A673 (cell line): ENCODE measurements around the gene PRR35. TPM values are rescaled to one million over a fixed set of nuclear protein-coding genes. Genes with fewer than 3 reads are reported as not detected.

Experiments used
- BruUV-seq: library from RNA; stranded (reverse); fragments of 400-500 nt; replicated peaks from 2 replicates; lab custom pipeline; 2021; lab: Mats Ljungman, UMichigan
- CTCF ChIA-PET: fragments of 300-600 bp; sonication (Branson Sonifier 250); formaldehyde crosslinking; loops from one replicate; lab custom pipeline; 2022; ENCODE audit warnings: antibody characterized with exemption; lab: Charles Lee
- POLR2A ChIA-PET: fragments of 300-600 bp; sonication (Branson Sonifier 250); formaldehyde crosslinking; loops from one replicate; lab custom pipeline; 2022; ENCODE audit warnings: antibody characterized with exemption; ENCODE audit not compliant: low non-redundant PET; lab: Charles Lee
- DNase-seq: peaks from one replicate; pipeline ENCODE4 v3.0.0-alpha.2; 2015; ENCODE audit warnings: low spot score
- H3K27ac ChIP-seq: fragments of 200-600 bp; sonication (generic); 2 replicates; pipeline ENCODE4 v1.5.1; 2016; ENCODE audit warnings: mixed run types, low read depth, mild to moderate bottlenecking, mixed read lengths, antibody characterized with exemption, low read length; ENCODE audit not compliant: poor library complexity, severe bottlenecking
- H3K27me3 ChIP-seq: fragments of 200-600 bp; sonication (generic); replicated peaks from 2 replicates; pipeline ENCODE4 v1.6.1; 2017; ENCODE audit warnings: mixed run types, low read depth, mild to moderate bottlenecking, mixed read lengths, antibody characterized with exemption, low read length; ENCODE audit not compliant: insufficient read depth, poor library complexity
- H3K36me3 ChIP-seq: fragments of 200-600 bp; sonication (generic); 2 replicates; pipeline ENCODE4 v1.6.1; 2016; ENCODE audit warnings: mixed run types, mild to moderate bottlenecking, mixed read lengths, antibody characterized with exemption, low read length; ENCODE audit not compliant: insufficient read depth, poor library complexity, severe bottlenecking
- H3K4me1 ChIP-seq: fragments of 200-600 bp; sonication (generic); 2 replicates; pipeline ENCODE4 v1.6.1; 2017; ENCODE audit warnings: mixed run types, mild to moderate bottlenecking, mixed read lengths, antibody characterized with exemption, low read length; ENCODE audit not compliant: insufficient read depth, poor library complexity, severe bottlenecking
- H3K4me3 ChIP-seq: fragments of 200-600 bp; sonication (generic); 2 replicates; pipeline ENCODE4 v1.5.1; 2016; ENCODE audit warnings: low read depth, mixed run types, mild to moderate bottlenecking, mixed read lengths, low read length; ENCODE audit not compliant: poor library complexity, severe bottlenecking
- H3K9me3 ChIP-seq: fragments of 200-600 bp; sonication (generic); 2 replicates; pipeline ENCODE4 v1.6.1; 2016; ENCODE audit warnings: mixed run types, low read depth, mild to moderate bottlenecking, mixed read lengths, antibody characterized with exemption, low read length; ENCODE audit not compliant: poor library complexity, severe bottlenecking
- CTCF ChIP-seq: fragments of 300-800, 200-600 bp; sonication (generic); conservative IDR thresholded peaks from 2 replicates; pipeline ENCODE4 v1.5.1; 2017; ENCODE audit warnings: low read depth, mild to moderate bottlenecking, antibody characterized with exemption, low read length, moderate library complexity, mixed read lengths
- EZH2 ChIP-seq: fragments of 200-600 bp; sonication (generic); IDR thresholded peaks from 2 replicates; pipeline ENCODE4 v1.6.1; 2017; ENCODE audit warnings: borderline replicate concordance, low read depth, mild to moderate bottlenecking, mixed read lengths, antibody characterized with exemption, low read length; ENCODE audit not compliant: poor library complexity, severe bottlenecking
- intact Hi-C: fragments of 100-400 bp; cut with micrococcal nuclease; formaldehyde crosslinking; loops from one replicate; pipeline ENCODE4 v1.10.0; 2022; ENCODE audit not compliant: unreplicated experiment
- total RNA-seq: library from RNA; stranded (reverse); gene quantifications from 2 replicates; pipeline ENCODE4 v1.2.3, GENCODE V29; 2021

PRR35 gene
- total RNA-seq, 1 experiment from 2014 or later, result not detected

- intact Hi-C loops, result no loop called here
- H3K27me3 ChIP-seq, result peaks cover 44% of the 10 kb centered on the region
- H3K9me3 ChIP-seq, result no peaks in the 10 kb centered on the region
- no peaks in the 10 kb centered on the region for H3K36me3 ChIP-seq
- no peak overlapping the region for H3K27ac ChIP-seq
- H3K4me1 ChIP-seq, result no peaks in the 10 kb centered on the region
- POLR2A ChIA-PET, result no interaction called here
- no TSS peak for BruUV-seq
- no peak for TF ChIP-seq CTCF
- no peak for TF ChIP-seq EZH2
- no peak for DNase-seq
- CTCF ChIA-PET, result no interaction called here
- H3K4me3 ChIP-seq, result no peak overlapping the region
These were observed 2.5 kb upstream of the PRR35 start for GRCh38 chr16:557463-558297.

GRCh38 chr16:558298-559020, 1.7 kb upstream of the PRR35 start:
- ChIA-PET CTCF (no interaction called here), POLR2A (no interaction called here)
- DNase-seq, result no peak
- Histone ChIP-seq H3K27ac (no peak overlapping the region), H3K27me3 (peaks cover 45% of the 10 kb centered on the region), H3K9me3 (no peaks in the 10 kb centered on the region), H3K4me1 (no peaks in the 10 kb centered on the region), H3K4me3 (no peak overlapping the region), H3K36me3 (no peaks in the 10 kb centered on the region)
- intact Hi-C loops, result no loop called here
- no TSS peak for BruUV-seq
- no peak for TF ChIP-seq CTCF
- TF ChIP-seq EZH2, result no peak

- POLR2A ChIA-PET, result no interaction called here
These were observed 1.2 kb upstream of the PRR35 start for GRCh38 chr16:559021-559380.

More at GRCh38 chr16:559021-559380, 1.2 kb upstream of the PRR35 start:
- Histone ChIP-seq H3K27ac (no peak overlapping the region), H3K36me3 (no peaks in the 10 kb centered on the region), H3K9me3 (no peaks in the 10 kb centered on the region), H3K4me1 (no peaks in the 10 kb centered on the region), H3K27me3 (peaks cover 45% of the 10 kb centered on the region), H3K4me3 (no peak overlapping the region)
- TF ChIP-seq EZH2 (no peak), CTCF (no peak)
- intact Hi-C loops, result no loop called here
- no TSS peak for BruUV-seq
- CTCF ChIA-PET, result no interaction called here
- no peak for DNase-seq
